HG03280 (cell line): ENCODE measurements around the gene ISM1.

ENCODE experiments used
- ATAC-seq: cut with Tn5 transposase; IDR thresholded peaks from one replicate; pipeline ENCODE4 v1.9.1; 2021; ENCODE audit warnings: mild to moderate bottlenecking, moderate library complexity; ENCODE audit not compliant: unreplicated experiment

The ISM1 gene

DNA sequence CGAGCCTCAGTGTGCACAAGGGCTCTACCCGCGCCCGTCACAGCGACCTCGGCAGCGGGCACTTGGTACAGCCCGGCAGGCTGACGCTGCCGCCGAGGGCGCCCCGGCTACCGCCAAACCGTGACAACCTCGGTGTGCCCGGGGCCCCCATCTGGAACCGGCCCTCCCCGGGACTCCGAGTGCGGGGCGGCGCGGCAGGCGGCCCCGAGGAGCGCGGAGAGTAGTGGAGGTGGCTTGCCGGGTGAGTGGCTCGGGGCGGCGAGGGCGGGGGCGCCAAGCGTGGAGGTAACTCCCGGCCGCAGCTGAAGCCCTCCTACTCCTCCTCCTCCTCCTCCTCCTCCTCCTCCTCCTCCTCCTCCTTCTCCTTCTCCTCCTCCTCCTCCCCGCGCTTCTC is at the start of gene ISM1:
ISM1 (plus strand) TSS at position 371 of the 394 bp plus-strand sequence. CDS start 503 bp downstream, outside the sequence.
- ATAC-seq = no peak

DNA sequence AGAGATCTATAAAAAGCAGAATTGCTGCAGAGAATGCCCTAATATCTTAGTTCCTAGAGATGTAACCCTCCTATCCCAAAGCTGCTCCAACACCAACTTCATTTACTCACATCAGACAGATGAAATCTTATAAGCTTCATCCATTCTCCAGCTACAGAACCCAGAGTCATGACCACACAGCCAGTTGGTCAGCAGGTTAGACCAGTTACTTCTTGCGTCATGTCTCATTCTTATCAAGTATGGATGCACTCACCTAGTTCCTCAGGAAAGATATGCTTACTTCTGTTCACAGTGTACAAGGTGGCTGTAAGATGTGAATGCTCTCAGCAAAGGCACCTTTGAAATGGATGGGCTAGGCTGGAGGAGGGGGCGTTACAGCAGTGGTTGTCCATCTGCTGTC is 47.9 kb upstream of the ISM1 start:
- ATAC-seq = no peak

DNA sequence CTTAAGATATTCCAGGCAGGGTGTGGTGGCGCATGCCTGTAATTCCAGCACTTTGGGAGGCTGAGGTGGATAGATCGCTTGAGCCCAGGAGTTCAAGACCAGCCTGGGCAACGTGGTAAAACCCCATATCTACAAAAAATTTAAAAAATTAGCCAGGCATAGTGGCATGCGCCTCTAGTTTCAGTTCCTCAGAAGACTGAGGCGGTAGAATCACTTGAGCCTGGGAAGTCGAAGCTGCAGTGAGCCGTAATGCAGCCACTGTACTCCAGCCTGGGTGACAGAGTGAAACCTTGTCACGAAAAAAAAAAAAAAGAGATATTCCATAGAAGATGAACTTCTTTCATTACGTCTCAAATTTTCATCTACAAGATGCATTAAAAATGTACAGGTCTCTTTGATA is 46.7 kb upstream of the ISM1 start:
- no peak for ATAC-seq

DNA sequence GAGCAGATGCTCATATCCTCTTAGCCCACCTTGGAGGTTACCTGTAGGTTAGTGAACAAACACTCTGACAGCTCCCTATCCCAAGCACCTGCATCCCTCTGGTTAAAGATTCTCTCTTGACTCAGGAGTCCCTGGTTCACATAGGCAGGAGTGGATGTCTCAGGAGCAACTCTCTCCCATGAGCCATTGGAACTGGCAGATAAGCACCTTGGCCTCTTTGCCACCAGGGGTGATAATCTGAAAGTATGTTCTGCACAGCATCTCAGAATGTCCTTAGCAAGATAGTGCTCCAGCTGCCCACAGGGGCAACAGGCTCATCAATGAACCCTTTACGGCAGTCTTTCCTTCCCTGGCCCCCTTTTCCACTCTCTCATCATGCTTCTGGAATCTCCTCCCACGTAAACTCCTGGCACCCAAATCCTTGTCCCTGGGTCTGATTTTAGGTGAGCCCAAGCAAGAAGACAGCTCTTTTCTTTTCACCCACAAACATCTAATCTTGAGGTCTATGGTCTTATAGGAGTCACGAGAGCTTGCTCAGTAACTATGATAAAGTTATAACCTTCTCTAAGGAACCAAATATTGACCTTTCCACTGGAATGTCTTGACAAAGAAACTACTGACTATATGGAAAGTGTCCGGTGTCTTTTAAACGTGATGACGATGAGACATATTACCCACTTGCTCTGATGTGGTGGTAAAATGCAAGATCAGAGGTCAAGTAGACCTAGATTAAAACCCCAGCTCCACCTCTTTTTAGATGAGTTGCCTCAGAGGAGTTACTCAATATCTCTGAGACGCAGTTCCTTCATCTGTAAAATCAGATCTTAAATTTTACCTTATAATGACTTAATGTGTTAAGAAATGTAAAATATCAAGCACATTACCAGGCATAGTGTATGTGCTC is 39.8 kb upstream of the ISM1 start:
- no peak for ATAC-seq

DNA sequence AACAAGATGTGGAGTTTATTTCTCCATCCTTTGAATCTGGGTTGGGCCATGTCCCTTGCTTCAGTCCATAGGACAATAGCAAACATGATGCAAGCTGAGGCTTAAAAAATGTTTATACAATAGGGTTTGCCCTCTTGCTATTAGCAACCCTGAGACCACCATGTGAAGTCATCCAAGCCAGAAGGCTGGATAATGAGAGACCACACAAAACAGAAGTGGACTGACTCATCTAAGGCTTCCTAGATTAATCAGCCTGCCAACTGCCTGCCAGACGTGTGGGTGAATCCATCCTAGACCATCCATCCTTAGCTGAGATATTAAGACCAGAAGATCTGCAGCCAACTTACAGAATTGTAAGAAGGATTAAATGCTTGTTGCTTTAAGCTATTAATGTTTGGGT is 38.1 kb upstream of the ISM1 start:
- ATAC-seq = no peak

DNA sequence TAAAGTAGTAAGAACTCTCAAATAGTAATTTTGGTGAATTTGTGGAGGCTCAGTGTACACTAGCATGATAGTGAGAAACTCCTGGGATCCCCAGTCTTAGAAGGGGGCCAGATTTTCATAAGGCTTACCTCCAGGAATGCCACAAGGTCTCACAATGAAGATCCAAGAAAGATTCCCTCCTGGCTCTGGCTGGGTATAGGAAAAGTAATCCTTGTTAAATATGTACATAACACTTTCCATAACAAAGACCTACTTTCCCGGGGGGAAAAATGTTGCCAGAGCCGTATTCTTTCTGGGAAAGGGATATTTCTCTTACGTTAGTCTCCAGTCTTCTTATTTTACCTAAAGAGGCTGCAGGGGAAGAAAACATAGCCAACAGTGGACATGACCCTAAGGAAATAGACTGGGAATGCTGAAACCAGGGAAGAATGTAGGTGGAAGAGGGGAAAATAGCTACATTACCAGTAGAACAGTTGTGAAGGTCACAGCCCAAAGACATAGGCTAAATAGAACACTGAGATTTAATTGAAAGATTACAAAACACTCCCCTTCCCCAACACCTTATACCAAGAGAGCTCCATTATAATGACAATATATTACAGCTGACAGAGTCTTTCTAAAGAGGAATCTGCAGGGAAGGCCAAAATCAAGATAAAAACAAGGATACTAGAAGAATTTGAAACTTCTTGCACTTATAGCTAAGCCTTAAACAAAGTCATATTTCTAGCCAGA is 34.9 kb upstream of the ISM1 start:
- no peak for ATAC-seq

DNA sequence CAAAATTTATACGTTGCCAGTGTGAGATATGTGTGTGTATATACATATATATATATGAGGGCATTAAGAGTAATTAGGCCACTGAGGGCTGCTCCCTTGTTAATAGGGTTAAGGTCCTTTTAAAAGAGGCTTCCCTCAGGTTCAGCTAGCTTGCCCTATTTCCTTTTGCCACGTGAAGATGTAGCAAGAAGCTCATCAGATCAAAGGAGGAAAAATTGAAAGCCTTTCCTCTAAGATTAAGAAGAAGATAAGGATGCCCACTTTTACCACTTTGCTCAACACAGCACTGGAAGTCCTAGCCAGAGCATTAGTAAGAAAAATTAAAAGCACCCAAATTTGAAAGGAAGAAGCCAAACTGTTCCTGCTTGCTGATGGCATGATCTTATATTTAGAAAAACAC is 33.2 kb upstream of the ISM1 start:
- ATAC-seq = no peak

DNA sequence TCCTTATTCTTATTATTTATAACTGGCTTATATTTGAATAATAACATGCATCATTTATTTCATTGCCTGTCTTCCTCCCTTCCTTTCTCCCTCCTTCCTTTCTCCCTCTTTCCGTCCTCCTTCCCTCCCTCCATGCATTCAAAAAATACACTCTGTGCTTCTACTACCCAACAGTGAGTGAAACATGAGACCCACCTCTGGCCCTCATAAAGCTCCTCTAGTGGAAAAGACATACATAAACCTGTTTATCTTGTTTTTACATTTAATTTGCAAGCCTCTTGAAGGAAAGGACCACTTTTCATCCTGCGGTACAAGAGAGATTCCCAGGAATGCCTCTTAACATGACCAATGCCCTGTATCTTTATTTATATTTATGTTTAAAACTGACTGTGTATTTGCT is 21.8 kb upstream of the ISM1 start:
- no peak for ATAC-seq

DNA sequence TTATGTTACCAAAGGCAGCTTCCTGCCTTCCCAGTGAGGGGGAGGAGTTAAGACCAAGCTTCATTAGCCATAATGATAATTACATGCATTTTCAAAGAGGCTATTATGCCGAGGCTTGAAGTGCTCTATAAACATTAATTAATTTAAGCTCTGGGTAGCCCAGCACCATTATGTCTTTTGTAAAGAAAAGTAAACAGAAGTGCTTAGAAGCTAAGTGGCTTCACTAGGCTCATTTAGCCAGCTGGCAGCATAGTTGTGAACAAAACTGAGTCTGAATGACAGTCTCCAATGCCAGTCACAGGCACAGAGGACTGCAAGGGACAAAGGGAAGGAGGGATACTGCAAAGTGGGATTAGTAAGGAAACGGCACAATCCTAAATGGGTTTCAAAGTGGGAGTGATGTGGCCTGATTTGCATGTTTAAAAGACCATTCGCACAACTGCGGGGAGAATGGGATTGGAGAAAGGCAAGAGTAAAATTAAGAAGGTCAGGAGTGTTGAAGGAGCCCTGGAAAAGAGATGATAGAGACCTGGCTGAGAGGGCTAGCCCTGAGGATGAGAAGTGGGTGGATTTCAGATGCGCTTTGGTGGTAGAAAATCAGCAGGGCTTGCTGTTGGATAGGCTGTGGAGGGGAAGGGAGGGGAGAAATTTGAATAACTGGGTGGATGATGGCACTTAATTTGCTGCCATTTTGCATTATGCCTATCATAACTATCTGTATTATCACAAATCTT is 20.1 kb upstream of the ISM1 start:
- ATAC-seq = no peak

DNA sequence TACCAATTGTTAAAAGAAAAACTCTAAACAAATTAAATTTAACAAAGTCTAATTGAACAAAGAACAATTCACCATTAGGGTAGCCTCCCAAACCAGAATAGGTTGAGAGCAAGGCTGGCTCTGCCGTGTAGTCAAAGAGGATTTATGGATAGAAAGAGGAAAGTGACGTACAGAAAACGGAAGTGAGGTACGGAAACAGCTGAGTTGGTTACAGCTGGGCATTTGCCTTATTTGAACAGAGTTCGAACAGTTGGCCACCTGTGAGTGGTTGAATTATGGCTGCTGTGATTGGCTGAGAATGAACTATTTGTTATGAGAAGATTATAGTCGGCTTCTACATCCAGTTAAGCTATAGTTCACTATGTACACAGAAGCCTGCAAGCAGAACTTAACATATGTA is 18.5 kb upstream of the ISM1 start:
- ATAC-seq = no peak

DNA sequence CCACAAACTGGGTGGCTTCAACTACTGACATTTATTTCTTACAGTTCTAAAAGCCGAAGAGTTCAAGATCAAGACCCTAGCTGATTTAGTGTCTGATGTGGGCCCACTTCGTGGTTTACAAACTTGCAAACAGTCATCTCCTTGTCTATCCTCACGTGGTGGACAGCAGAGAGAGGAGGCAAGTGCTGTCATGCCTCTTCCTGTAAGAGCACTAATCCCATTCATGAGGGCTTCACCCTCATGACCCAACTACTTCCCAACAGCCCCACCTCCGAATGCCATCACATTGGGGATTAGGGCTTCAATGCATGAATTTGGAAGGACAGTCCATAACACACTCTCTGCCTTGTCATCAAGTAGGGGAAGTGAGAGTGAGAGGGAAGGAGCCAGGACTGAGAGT is 15.6 kb upstream of the ISM1 start:
- no peak for ATAC-seq

DNA sequence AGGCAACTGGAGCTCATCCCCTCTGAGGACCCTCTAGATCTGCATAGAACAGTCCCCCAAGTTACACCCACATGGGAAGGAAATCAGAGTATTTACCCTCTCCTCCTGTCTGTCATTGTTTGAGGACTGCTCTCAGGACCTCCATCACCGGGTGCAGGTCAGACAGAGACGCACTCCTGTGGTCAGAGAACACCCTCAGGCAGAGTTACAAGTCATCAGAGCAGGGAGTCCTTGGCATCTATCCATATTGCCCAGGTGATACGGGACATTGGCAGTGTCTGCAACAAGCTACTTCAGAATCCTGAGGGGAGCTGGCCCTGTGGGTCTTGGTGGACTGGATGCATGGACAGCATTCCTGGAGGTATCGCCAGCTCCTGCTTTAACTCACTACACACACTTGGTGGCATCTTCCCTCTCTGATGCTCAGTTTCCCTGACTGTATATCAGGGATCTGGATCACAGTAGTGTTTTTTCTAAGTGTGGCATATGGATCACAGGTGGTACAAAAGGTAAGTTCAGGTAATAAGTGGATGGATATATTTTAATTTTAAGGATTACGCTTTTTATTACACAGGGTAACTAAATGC is 15.1 kb upstream of the ISM1 start:
- no peak for ATAC-seq

DNA sequence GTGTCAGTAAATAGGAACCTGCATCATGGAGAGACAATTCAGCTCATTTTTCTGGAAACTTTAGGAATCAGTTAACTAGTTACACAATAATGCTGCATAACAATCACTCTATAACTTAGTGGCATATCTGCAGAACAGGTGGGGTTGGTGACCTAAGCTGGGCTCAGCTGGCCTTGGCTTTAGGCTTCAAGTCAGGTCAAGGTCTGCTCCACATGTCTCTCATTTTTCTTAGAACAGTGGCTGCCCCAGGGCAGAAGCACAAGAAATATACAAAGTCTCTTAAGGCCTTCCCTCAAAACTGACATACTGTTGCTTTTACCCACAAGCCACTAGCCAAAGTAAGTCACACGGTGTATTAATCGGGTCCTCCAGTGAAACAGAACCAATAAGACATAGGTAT is 14.1 kb upstream of the ISM1 start:
- ATAC-seq = no peak

DNA sequence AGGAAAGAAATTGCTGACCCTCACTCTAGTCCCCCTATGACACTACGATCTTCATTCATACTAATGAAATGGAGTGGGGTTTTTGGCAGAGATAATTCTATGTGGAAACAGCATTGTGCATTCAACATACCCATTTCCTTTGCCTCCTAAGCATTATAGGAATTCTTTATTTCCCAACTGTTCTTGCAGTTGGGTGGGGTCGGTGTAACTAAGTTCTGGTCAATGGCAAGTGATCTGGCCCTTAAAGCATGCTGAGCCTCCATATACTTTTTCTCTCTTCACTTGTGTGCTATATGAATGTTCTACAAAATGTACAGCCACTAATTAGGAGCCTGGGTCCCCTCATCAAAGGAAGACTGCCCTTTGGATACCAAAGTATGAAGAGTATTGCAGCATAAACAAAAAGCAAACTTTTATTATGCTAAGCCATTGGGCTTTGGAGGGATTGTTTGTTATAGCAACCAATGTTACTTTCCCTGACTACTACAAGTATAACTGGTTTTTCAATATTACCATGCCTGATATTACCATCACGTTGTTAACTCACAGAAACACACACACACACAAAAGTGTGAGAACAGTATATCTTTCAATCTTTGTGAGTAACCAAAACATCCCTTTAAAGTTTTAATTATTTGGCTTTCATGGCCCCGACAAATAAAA is 9.0 kb upstream of the ISM1 start:
- ATAC-seq = no peak

DNA sequence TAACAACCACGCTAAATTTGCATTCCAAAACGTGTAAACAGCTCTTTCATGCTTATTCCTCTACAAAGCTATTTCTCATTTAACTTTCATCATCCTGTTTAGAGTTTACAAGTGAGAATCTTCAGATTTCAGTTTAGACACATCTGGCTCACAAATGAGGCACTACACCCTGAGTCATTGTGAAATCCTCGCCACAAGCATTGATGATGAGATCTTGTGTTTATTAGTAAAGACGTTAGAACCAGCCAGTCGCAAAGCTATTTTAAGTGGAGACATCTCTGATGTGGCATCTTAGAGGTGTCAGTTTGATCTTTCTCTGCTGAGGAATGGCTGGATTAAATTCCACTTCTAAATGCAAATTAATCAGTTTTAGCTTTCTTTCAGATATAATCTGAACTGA is 8.3 kb upstream of the ISM1 start:
- ATAC-seq = no peak

DNA sequence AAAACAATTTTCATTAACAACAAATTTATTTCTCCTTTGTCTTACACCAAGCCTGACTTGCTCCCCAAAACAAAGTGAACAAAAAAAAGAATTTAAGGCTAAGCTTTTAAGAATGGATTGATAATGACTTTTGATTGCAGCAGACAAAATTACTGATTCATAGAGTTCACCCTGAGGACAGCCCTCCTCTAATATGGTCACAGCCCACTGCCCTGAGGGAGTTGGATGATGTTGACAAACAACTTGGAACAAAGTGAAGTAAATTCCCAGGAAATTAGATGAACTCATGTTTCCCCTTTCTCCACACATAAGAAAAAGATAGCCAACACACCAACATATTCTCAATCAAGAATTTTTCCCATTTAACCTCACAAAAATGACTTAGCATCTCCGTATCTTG is 7.7 kb upstream of the ISM1 start:
- no peak for ATAC-seq

DNA sequence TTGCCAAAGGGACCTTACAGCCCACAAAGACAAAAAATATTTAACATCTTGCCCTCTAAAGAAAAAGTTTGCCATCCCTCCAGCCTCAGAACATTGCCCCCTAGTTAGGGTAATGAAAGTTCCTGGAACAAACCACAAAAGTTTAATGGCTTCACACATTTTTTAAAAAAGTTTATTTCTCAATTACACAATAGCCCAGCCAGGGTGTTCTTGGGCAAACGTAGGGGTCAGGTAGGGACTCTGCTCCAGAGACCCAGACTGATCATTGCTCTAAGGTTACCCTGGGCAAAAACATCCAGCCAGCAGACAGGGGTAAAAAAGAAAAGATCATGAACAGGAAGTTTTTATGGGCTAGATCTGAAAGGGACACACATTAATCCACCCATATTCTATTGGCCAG is 4.5 kb upstream of the ISM1 start:
- no peak for ATAC-seq

DNA sequence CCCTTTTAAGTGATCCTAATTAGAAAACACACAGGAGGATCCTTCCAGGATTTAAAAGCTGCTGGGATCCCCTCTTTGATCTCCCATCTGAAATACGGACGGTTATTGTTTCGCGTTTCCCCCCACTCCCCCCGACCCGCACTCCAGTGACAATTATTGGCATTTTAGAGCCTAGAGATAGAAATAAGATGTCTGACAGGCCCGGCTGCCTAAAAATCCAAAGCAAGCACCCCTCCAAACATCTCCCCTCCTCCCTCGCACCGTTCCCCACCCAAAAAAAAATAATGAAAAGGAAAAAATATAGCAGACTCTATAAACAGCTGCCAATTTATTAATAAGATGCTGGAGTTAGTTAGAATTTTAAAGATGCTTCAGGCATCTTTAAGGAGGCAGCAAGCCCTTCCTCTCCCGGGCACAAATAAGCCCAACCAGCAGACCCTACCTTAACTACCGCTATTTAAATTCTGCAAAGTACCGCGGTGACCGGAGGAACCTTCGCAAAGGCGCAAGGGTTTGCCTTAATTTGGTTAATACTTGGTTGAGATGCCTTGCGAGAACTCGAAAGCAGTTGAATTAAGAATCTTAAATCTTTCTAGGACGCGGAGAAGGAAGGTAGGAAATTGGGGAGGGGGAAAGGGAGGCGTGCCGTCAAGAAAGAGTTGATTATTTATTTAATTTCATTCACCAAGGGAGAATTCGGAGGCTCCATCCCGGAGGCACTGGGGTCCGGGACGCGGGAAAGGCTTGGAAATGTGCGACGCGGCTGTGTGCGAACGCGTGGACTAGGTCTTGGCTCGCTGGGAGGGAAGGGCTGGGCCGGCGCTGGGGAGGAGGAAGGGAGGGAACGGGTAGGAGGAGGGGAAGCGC is 1.5 kb upstream of the ISM1 start:
- ATAC-seq = no peak

DNA sequence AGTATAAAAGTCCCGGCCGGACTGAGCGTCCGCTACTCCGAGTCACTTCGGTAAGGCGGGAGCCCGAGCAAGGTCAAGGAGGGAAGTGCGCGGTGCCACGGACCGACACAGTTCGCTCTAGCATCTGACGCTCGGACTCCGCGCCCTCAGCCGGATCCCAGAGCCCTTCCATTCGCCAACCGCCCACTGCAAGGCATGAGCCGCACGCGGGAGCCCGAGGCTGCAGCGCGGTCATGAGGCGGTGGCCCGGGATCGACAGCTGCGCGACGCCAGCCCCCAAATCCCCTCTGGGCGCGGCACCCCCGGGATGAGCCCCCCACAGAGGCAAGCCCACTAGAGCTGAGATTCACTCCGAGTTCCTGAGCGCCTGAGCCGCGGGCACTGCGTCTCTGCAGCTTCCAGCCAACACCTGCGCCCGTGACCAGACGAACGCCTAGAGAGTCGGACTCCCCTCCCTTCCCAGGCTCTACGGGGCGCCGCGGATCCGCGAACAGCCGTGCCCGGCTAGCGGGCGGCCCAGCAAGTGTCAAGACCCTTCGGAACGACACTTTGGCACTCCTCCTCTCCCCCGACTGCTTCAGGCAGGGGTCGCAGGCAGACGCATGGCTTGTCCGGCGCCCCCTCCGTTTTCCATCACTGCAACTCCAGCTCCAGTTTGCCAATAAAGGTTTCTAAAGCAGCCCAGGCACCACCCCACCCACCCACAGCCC is 725 bp upstream of the ISM1 start:
- ATAC-seq = no peak
